Measurements from ENCODE around the gene RSPH6A. TPM values are rescaled to one million over a fixed set of nuclear protein-coding genes. Genes with fewer than 3 reads are reported as not detected.
"Not testable (repeated sequence)": the region's sequence is repeated elsewhere in the genome, so short reads cannot be mapped to it uniquely, and the experiment has no call there.

RSPH6A gene
- total RNA-seq, 4 donors from 2014 or later: 0.50 to 8.9 (median 3.9) TPM

- no peaks in the 10 kb centered on the region for H3K4me1 ChIP-seq
- no peak overlapping the region for H3K27ac ChIP-seq
- DNase-seq: no peak
- H3K9me3 ChIP-seq: no peaks in the 10 kb centered on the region
- TF ChIP-seq CTCF (IDR thresholded peaks at IDR 0.05) (no peak), POLR2A (IDR thresholded peaks at IDR 0.05) (no peak)
- H3K27me3 ChIP-seq: no peaks in the 10 kb centered on the region
- no peaks in the 10 kb centered on the region for H3K36me3 ChIP-seq
- no peak overlapping the region for H3K4me3 ChIP-seq (replicated peaks in 1 of 3)
- intact Hi-C loops (cut with DNase I): no loop called here
- WGBS, 2 donors: 66 to 87% methylated on average over 3 to 4 of the region's 6 CpGs
These were observed 61.6 kb downstream of the RSPH6A start for GRCh38 chr19:45753548-45753947.

GRCh38 chr19:45752639-45753038, 62.5 kb downstream of the RSPH6A start:
- H3K9me3 ChIP-seq: no peaks in the 10 kb centered on the region

GRCh38 chr19:45751483-45751882, 63.6 kb downstream of the RSPH6A start:
- H3K27me3 ChIP-seq; H3K4me3 ChIP-seq (replicated peaks in 1 of 3); H3K36me3 ChIP-seq; intact Hi-C loops (cut with DNase I); H3K4me1 ChIP-seq; DNase-seq; H3K27ac ChIP-seq; H3K9me3 ChIP-seq: not testable (repeated sequence)
- 91 to 92% methylated on average over 10 of the region's 10 CpGs for WGBS, 2 donors

More at GRCh38 chr19:45752639-45753038, 62.5 kb downstream of the RSPH6A start:
- TF ChIP-seq POLR2A (IDR thresholded peaks at IDR 0.05) (no peak), CTCF (IDR thresholded peaks at IDR 0.05) (no peak)
- 95 to 96% methylated on average over 12 of the region's 12 CpGs for WGBS, 2 donors
- intact Hi-C loops (cut with DNase I): no loop called here
- Histone ChIP-seq H3K4me3 (replicated peaks in 1 of 3) (no peak overlapping the region), H3K4me1 (no peaks in the 10 kb centered on the region), H3K36me3 (no peaks in the 10 kb centered on the region), H3K27ac (no peak overlapping the region), H3K27me3 (no peaks in the 10 kb centered on the region)
- DNase-seq: no peak

- intact Hi-C loops (cut with DNase I): no loop called here
- 80 to 93% methylated on average over 5 of the region's 5 CpGs for whole genome bisulfite sequencing, 2 donors
- Histone ChIP-seq H3K4me1 (no peaks in the 10 kb centered on the region), H3K9me3 (no peaks in the 10 kb centered on the region), H3K36me3 (no peaks in the 10 kb centered on the region), H3K27ac (no peak overlapping the region), H3K4me3 (replicated peaks in 1 of 3) (no peak overlapping the region), H3K27me3 (no peaks in the 10 kb centered on the region)
- no peak for TF ChIP-seq POLR2A (IDR thresholded peaks at IDR 0.05)
- no peak for TF ChIP-seq CTCF (IDR thresholded peaks at IDR 0.05)
- DNase-seq: no peak
These were observed 67.6 kb downstream of the RSPH6A start for GRCh38 chr19:45747513-45747912.

DNA sequence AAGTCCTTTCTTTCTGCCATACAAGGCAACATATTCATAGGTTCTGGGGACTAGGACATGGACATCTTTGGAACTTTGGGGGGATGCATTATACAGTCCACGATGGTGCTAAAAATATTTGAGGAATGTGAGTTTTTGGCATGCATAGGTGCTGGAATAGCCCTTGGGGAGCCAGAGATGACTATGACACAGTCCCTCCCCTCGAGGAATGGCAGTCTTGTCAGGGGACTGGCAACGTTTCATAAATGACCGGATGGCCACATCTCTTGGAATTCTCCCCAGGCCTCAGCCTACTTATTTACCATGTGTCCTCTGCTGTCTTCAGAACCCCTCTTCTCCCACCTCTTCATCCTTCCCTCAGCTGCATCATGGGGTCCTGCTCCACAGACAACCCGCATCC, 68.2 kb downstream of the RSPH6A start:
- intact Hi-C loops (cut with DNase I): no loop called here

More for the DNA sequence above, 68.2 kb downstream of the RSPH6A start:
- Histone ChIP-seq H3K36me3 (no peaks in the 10 kb centered on the region), H3K27ac (no peak overlapping the region), H3K9me3 (no peaks in the 10 kb centered on the region), H3K27me3 (no peaks in the 10 kb centered on the region), H3K4me3 (replicated peaks in 1 of 3) (no peak overlapping the region), H3K4me1 (no peaks in the 10 kb centered on the region)
- 69 to 76% methylated on average over 4 to 5 of the region's 5 CpGs for WGBS, 2 donors
- no peak for DNase-seq
- no peak for TF ChIP-seq POLR2A (IDR thresholded peaks at IDR 0.05)
- no peak for TF ChIP-seq CTCF (IDR thresholded peaks at IDR 0.05)

Other genes starting within 250 kb of the RSPH6A start
- gene OPA3, start 230.5 kb downstream of the RSPH6A start, total RNA-seq: 10 to 100 TPM in 3 of 4 donors, 1 to 10 TPM in 1; 5.4 to 30.8 (median 17.0) TPM
- 1 to 10 TPM; 3.6 to 9.4 (median 5.6) TPM for gene GPR4, start 213.1 kb downstream of the RSPH6A start, total RNA-seq
- 100 to 1,000 TPM in 1 of 4 donors, 10 to 100 TPM in 3; 33.1 to 148 (median 36.8) TPM for gene EML2, start 175.9 kb downstream of the RSPH6A start, total RNA-seq
- gene GIPR, start 147.1 kb downstream of the RSPH6A start, total RNA-seq: 1 to 10 TPM in 3 of 4 donors, under 1 TPM in 1; 0.45 to 1.5 (median 1.2) TPM
- gene SNRPD2, start 123.4 kb downstream of the RSPH6A start, total RNA-seq: 100 to 1,000 TPM; 133 to 279 (median 192) TPM
- gene QPCTL, start 122.6 kb downstream of the RSPH6A start, total RNA-seq: 10 to 100 TPM in 2 of 4 donors, 1 to 10 TPM in 2; 5.4 to 16.3 (median 12.5) TPM
- gene FBXO46, start 84.4 kb downstream of the RSPH6A start, total RNA-seq: 10 to 100 TPM; 13.7 to 22.3 (median 17.4) TPM
- gene MEIOSIN, start 81.9 kb downstream of the RSPH6A start, total RNA-seq: not detected
- 10 to 100 TPM; 18.3 to 33.0 (median 23.3) TPM for gene SIX5, start 46.1 kb downstream of the RSPH6A start, total RNA-seq
- 10 to 100 TPM; 18.9 to 32.6 (median 26.3) TPM for gene DMPK, start 32.8 kb downstream of the RSPH6A start, total RNA-seq
- gene DMWD, start 22.5 kb downstream of the RSPH6A start, total RNA-seq: 10 to 100 TPM; 38.2 to 69.7 (median 48.3) TPM
- gene SYMPK, start 47.8 kb upstream of the RSPH6A start, total RNA-seq: 10 to 100 TPM; 32.4 to 56.8 (median 38.7) TPM
- not detected for gene FOXA3, start 49.0 kb upstream of the RSPH6A start, total RNA-seq
- 10 to 100 TPM; 25.9 to 47.0 (median 36.1) TPM for gene IRF2BP1, start 70.8 kb upstream of the RSPH6A start, total RNA-seq
- 1 to 10 TPM; 1.8 to 4.3 (median 3.0) TPM for gene MYPOP, start 87.3 kb upstream of the RSPH6A start, total RNA-seq
- not detected for gene NANOS2, start 99.5 kb upstream of the RSPH6A start, total RNA-seq
- gene NOVA2, start 158.6 kb upstream of the RSPH6A start, total RNA-seq: 1 to 10 TPM; 1.5 to 3.6 (median 2.6) TPM
- 10 to 100 TPM in 2 of 4 donors, 1 to 10 TPM in 2; 8.5 to 12.4 (median 9.8) TPM for gene CCDC61, start 180.2 kb upstream of the RSPH6A start, total RNA-seq
- gene PGLYRP1, start 207.7 kb upstream of the RSPH6A start, total RNA-seq: 1 to 10 TPM in 1 of 4 donors, not detected in 3; 2.0 TPM
- gene IGFL4, start 225.7 kb upstream of the RSPH6A start, total RNA-seq: not detected